Ishikawa (cell line): ENCODE data around the gene APBA1.

ENCODE experiments used
- CEBPB ChIP-seq: IDR thresholded peaks from 2 replicates; pipeline ENCODE4 v1.6.1; 2012
- CREB1 ChIP-seq: IDR thresholded peaks from 2 replicates; pipeline ENCODE4 v1.6.1; 2012; ENCODE audit warnings: low read depth
- EGR1 ChIP-seq: IDR thresholded peaks from 2 replicates; pipeline ENCODE4 v1.6.1; 2012
- EP300 ChIP-seq: IDR thresholded peaks from 2 replicates; pipeline ENCODE4 v1.6.1; 2012; ENCODE audit warnings: borderline replicate concordance
- FOXM1 ChIP-seq: IDR thresholded peaks from 2 replicates; pipeline ENCODE4 v1.6.1; 2012; ENCODE audit warnings: low read depth, borderline replicate concordance
- MAX ChIP-seq: IDR thresholded peaks from 2 replicates; pipeline ENCODE4 v1.6.1; 2012
- NFIC ChIP-seq: IDR thresholded peaks from 2 replicates; pipeline ENCODE4 v1.6.1; 2012
- RAD21 ChIP-seq: IDR thresholded peaks from 2 replicates; pipeline ENCODE4 v1.6.1; 2012; ENCODE audit warnings: low read depth
- REST ChIP-seq: IDR thresholded peaks from 2 replicates; pipeline ENCODE4 v1.6.1; 2012; ENCODE audit warnings: low read depth, mild to moderate bottlenecking
- TAF1 ChIP-seq: IDR thresholded peaks from 2 replicates; pipeline ENCODE4 v1.6.1; 2012; ENCODE audit warnings: low read depth, mild to moderate bottlenecking
- TCF12 ChIP-seq: IDR thresholded peaks from 2 replicates; pipeline ENCODE4 v1.6.1; 2012; ENCODE audit warnings: low read depth
- TEAD4 ChIP-seq: IDR thresholded peaks from 2 replicates; pipeline ENCODE4 v1.6.1; 2012
- USF1 ChIP-seq: IDR thresholded peaks from 2 replicates; pipeline ENCODE4 v1.6.1; 2012
- YY1 ChIP-seq: IDR thresholded peaks from 2 replicates; pipeline ENCODE4 v1.6.1; 2012; ENCODE audit warnings: low read depth
- ZBTB7A ChIP-seq: IDR thresholded peaks from 2 replicates; pipeline ENCODE4 v1.6.1; 2012; ENCODE audit warnings: low read depth

Gene APBA1

GRCh38 chr9:69611221-69611620 lies 61.0 kb downstream of the APBA1 start:
- no peak for TF ChIP-seq NFIC
- TF ChIP-seq USF1 = no peak
- TF ChIP-seq CREB1 = no peak
- no peak for TF ChIP-seq TAF1
- TF ChIP-seq TCF12 = no peak
- TF ChIP-seq EP300 = no peak
- TF ChIP-seq ZBTB7A = no peak

- no peak for TF ChIP-seq CREB1
- TF ChIP-seq MAX = no peak
- no peak for TF ChIP-seq REST
- TF ChIP-seq EP300 = no peak
- TF ChIP-seq CEBPB = no peak
- TF ChIP-seq USF1 = no peak
- TF ChIP-seq FOXM1 = no peak
- no peak for TF ChIP-seq TAF1
- TF ChIP-seq TCF12 = no peak
- TF ChIP-seq ZBTB7A = no peak
- no peak for TF ChIP-seq YY1
- TF ChIP-seq TEAD4 = no peak
- no peak for TF ChIP-seq EGR1
- no peak for TF ChIP-seq NFIC
- no peak for TF ChIP-seq RAD21
Observed at GRCh38 chr9:69609156-69609555, 63.0 kb downstream of the APBA1 start.

- TF ChIP-seq TCF12 = no peak
- TF ChIP-seq ZBTB7A = no peak
Observed at GRCh38 chr9:69606089-69606488, 66.1 kb downstream of the APBA1 start.

GRCh38 chr9:69605406-69605805 lies 66.8 kb downstream of the APBA1 start:
- TF ChIP-seq EGR1 (no peak), EP300 (no peak), MAX (no peak), TAF1 (no peak), FOXM1 (no peak), CREB1 (no peak), USF1 (no peak), TEAD4 (no peak), NFIC (no peak), ZBTB7A (no peak), YY1 (no peak), TCF12 (no peak), CEBPB (no peak), RAD21 (no peak)

GRCh38 chr9:69604568-69605219 lies 67.5 kb downstream of the APBA1 start:
- no peak for TF ChIP-seq TAF1
- TF ChIP-seq CEBPB = no peak
- TF ChIP-seq CREB1 = no peak
- no peak for TF ChIP-seq TEAD4
- TF ChIP-seq YY1 = no peak
- TF ChIP-seq REST = no peak
- TF ChIP-seq EGR1 = no peak

- TF ChIP-seq CREB1 (no peak), CEBPB (no peak), YY1 (no peak), FOXM1 (no peak), USF1 (no peak), EGR1 (no peak), REST (no peak), TEAD4 (no peak), EP300 (no peak), RAD21 (no peak), TCF12 (no peak), NFIC (no peak), TAF1 (no peak)
Observed at GRCh38 chr9:69603656-69604055, 68.5 kb downstream of the APBA1 start.
